GM23338 (cell line): ENCODE results near the gene TCP11L2. TPM values are rescaled to one million over a fixed set of nuclear protein-coding genes. Genes with fewer than 3 reads are reported as not detected.

Source experiments
- ATAC-seq: fragments of 200-7000 bp; cut with Tn5 transposase; 3 replicates; pipeline ENCODE4 v1.9.1; 2020
- DNase-seq: peaks from one replicate; pipeline ENCODE4 v3.0.0-alpha.2; 2015; ENCODE audit warnings: low spot score
- H2AFZ ChIP-seq: fragments of 200-600 bp; sonication (generic); 2 replicates; pipeline ENCODE4 v1.8.0; 2016; ENCODE audit warnings: antibody characterized with exemption, mild to moderate bottlenecking, moderate library complexity
- H3F3A ChIP-seq: fragments of 200-600 bp; sonication (generic); replicated peaks from 2 replicates; pipeline ENCODE4 v1.8.0; 2017; ENCODE audit warnings: antibody characterized with exemption, mixed run types, low read depth
- H3K27ac ChIP-seq: fragments of 200-600 bp; sonication (generic); 2 replicates; pipeline ENCODE4 v1.6.1; 2016; ENCODE audit warnings: low read depth
- H3K27me3 ChIP-seq: fragments of 200-600 bp; sonication (generic); 2 replicates; pipeline ENCODE4 v1.8.0; 2016; ENCODE audit warnings: mild to moderate bottlenecking, mixed run types, moderate library complexity; ENCODE audit not compliant: insufficient read depth
- H3K36me3 ChIP-seq: fragments of 200-600 bp; sonication (generic); 2 replicates; pipeline ENCODE4 v1.8.0; 2016; ENCODE audit warnings: mild to moderate bottlenecking; ENCODE audit not compliant: insufficient read depth
- H3K4me1 ChIP-seq: fragments of 200-600 bp; sonication (generic); 2 replicates; pipeline ENCODE4 v1.8.0; 2016; ENCODE audit warnings: mild to moderate bottlenecking, moderate library complexity; ENCODE audit not compliant: insufficient read depth
- H3K4me2 ChIP-seq: fragments of 200-600 bp; sonication (generic); 2 replicates; pipeline ENCODE4 v1.7.1; 2017; ENCODE audit warnings: mixed run types
- H3K4me3 ChIP-seq: fragments of 200-600 bp; sonication (generic); 2 replicates; pipeline ENCODE4 v1.6.1; 2016; ENCODE audit warnings: mixed run types
- H3K79me2 ChIP-seq: fragments of 200-600 bp; sonication (generic); replicated peaks from 2 replicates; pipeline ENCODE4 v1.8.0; 2017; ENCODE audit warnings: mild to moderate bottlenecking; ENCODE audit not compliant: insufficient read depth
- H3K9me2 ChIP-seq: fragments of 200-600 bp; sonication (generic); 2 replicates; pipeline ENCODE4 v1.8.0; 2017; ENCODE audit not compliant: insufficient read depth
- H4K20me1 ChIP-seq: fragments of 200-600 bp; sonication (generic); replicated peaks from 2 replicates; pipeline ENCODE4 v1.8.0; 2017; ENCODE audit warnings: mild to moderate bottlenecking; ENCODE audit not compliant: insufficient read depth
- H3K27ac Mint-ChIP-seq: 2 replicates; pipeline ENCODE4 v1.8.0; 2020; ENCODE audit warnings: inconsistent platforms, mild to moderate bottlenecking, moderate library complexity, mixed read lengths
- H3K27me3 Mint-ChIP-seq: 3 replicates; pipeline ENCODE4 v1.8.0; 2022; ENCODE audit warnings: low read depth, mild to moderate bottlenecking, moderate library complexity, mixed read lengths, inconsistent platforms; ENCODE audit not compliant: insufficient read depth, poor library complexity
- H3K36me3 Mint-ChIP-seq: 3 replicates; pipeline ENCODE4 v1.8.0; 2021; ENCODE audit warnings: low read depth, mild to moderate bottlenecking, inconsistent platforms, moderate library complexity, mixed read lengths
- H3K4me1 Mint-ChIP-seq: 3 replicates; pipeline ENCODE4 v1.8.0; 2020; ENCODE audit warnings: mild to moderate bottlenecking, inconsistent platforms, mixed read lengths
- H3K4me3 Mint-ChIP-seq: 3 replicates; pipeline ENCODE4 v1.8.0; 2021; ENCODE audit warnings: moderate library complexity, mild to moderate bottlenecking, inconsistent platforms, mixed read lengths
- H3K9me3 Mint-ChIP-seq: 3 replicates; pipeline ENCODE4 v1.8.0; 2020; ENCODE audit warnings: moderate library complexity, mild to moderate bottlenecking, inconsistent platforms, mixed read lengths
- CREB1 ChIP-seq: fragments of 250-450 bp; sonication (Bioruptor Pico); IDR thresholded peaks from 2 replicates; pipeline ENCODE4 v1.5.0; 2020; ENCODE audit warnings: low read depth, mild to moderate bottlenecking, moderate library complexity
- CTCF ChIP-seq, 2 experiments: fragments of 200-600 bp in 1 of 2; sonication (generic) in 1 of 2; conservative IDR thresholded peaks; 2 replicates each; pipeline versions ENCODE4 v1.5.1 to v1.6.1; 2016 to 2017; ENCODE audit warnings: antibody characterized with exemption in 2 of 2, low read depth in 2 of 2, mild to moderate bottlenecking in 2 of 2, moderate library complexity in 1 of 2
- ETS1 ChIP-seq: IDR thresholded peaks from 2 replicates; pipeline ENCODE4 v1.6.1; 2016; ENCODE audit warnings: antibody characterized with exemption
- EZH2 ChIP-seq: fragments of 200-600 bp; sonication (generic); IDR thresholded peaks from one replicate; pipeline ENCODE4 v1.8.0; 2017; ENCODE audit warnings: antibody characterized with exemption, mild to moderate bottlenecking, low read depth; ENCODE audit not compliant: unreplicated experiment
- EZH2phosphoT487 ChIP-seq: fragments of 200-600 bp; sonication (generic); IDR thresholded peaks from one replicate; pipeline ENCODE4 v1.8.1; 2018; ENCODE audit warnings: antibody characterized with exemption; ENCODE audit not compliant: unreplicated experiment
- JUNB ChIP-seq: IDR thresholded peaks from one replicate; pipeline ENCODE4 v1.6.1; 2016; ENCODE audit warnings: antibody characterized with exemption; ENCODE audit not compliant: unreplicated experiment
- REST ChIP-seq: IDR thresholded peaks from one replicate; pipeline ENCODE4 v1.6.1; 2018; ENCODE audit warnings: antibody characterized with exemption; ENCODE audit not compliant: unreplicated experiment
- ZNF114 ChIP-seq: fragments of 250-450 bp; sonication (Bioruptor Pico); IDR thresholded peaks from 2 replicates; pipeline ENCODE4 v1.5.0; 2020; ENCODE audit warnings: mild to moderate bottlenecking, moderate library complexity
- ZNF331 ChIP-seq: fragments of 250-450 bp; sonication (Bioruptor Pico); IDR thresholded peaks from 2 replicates; pipeline ENCODE4 v1.5.0; 2020; ENCODE audit warnings: low read depth, mild to moderate bottlenecking, moderate library complexity
- ZNF462 ChIP-seq: fragments of 250-450 bp; sonication (Bioruptor Pico); IDR thresholded peaks from 2 replicates; pipeline ENCODE4 v1.5.0; 2020; ENCODE audit warnings: mild to moderate bottlenecking, moderate library complexity
- polyA plus RNA-seq: library from polyadenylated mRNA; unstranded; fragments of >200 nt; fragmentation: Nextera tagmentation; extraction: Ambion mirVana; gene quantifications from 2 replicates; pipeline ENCODE4 v1.2.1, GENCODE V29; 2016
- total RNA-seq: library from RNA; depleted of rRNA; stranded (reverse); fragments of >200 nt; shearing (Covaris generic); gene quantifications from 2 replicates; pipeline ENCODE4 v1.2.3, GENCODE V29; 2014

Gene TCP11L2
- total and polyA plus RNA-seq, 2 experiments from 2014 or later = 1.4 to 4.4 TPM

DNA sequence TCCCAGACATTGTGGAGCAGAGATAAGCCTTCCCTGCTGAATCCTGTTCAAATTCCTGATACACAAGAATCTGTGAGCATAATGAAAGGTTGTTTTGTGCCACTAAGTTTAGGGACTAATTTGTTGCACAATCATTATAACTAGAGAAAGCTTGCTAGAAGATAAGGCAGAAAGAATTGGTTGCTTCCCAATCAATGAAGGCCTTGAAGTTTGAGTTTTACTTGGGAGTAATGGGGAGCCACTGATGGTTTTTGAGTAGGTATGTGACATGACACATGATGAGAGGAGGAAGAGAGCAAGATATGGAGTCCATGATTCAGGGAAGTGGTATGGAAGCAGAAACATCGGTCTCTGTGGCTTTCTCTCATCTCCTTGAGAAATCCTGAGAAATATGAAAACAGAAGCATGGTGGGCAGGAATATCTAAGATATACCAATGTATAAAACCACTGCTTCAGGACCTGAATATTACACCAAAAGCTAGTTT, 13.3 kb upstream of the TCP11L2 start (continued):
- no peak for TF ChIP-seq REST
- no peak for TF ChIP-seq EZH2
- no peak for TF ChIP-seq ZNF114 (CRISPR knock-in tag)
- no peak for TF ChIP-seq EZH2phosphoT487
- TF ChIP-seq CTCF (conservative IDR thresholded peaks at IDR 0.05; ENCODE audit: low read depth in 2 of 2) = no peak

DNA sequence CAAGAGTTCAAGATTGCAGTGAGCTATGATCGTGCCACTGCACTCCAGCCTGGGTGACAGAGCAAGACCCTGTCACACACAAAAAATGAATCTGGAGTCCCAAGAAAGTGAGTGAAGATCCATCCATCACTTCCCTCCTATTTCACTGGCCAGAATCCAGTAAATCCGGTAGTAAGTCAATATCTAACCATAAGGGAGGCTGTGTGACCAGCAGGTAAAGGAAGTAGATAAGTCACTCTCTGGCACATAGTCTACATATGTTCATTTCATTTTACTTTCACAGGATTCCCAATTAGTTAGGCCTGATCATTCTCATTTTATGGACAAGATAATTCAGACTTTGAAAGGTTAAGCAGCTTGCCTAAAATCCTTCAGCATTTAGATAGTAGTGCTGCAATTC, 11.9 kb upstream of the TCP11L2 start:
- Mint-ChIP-seq H3K9me3 (no peaks in the 10 kb centered on the region), H3K36me3 (no peaks in the 10 kb centered on the region), H3K4me3 (no peak overlapping the region), H3K27me3 (no peaks in the 10 kb centered on the region), H3K4me1 (no peaks in the 10 kb centered on the region), H3K27ac (no peak overlapping the region)
- Histone ChIP-seq H3K27ac (no peak overlapping the region), H3F3A (no peaks in the 10 kb centered on the region), H3K27me3 (no peaks in the 10 kb centered on the region), H2AFZ (no peak overlapping the region), H3K36me3 (no peaks in the 10 kb centered on the region), H4K20me1 (no peaks in the 10 kb centered on the region), H3K4me3 (no peak overlapping the region), H3K9me2 (no peaks in the 10 kb centered on the region), H3K4me2 (no peak overlapping the region), H3K79me2 (no peaks in the 10 kb centered on the region), H3K4me1 (no peaks in the 10 kb centered on the region)
- ATAC-seq (no peak), DNase-seq (no peak)
- TF ChIP-seq ETS1 (no peak), ZNF331 (CRISPR knock-in tag) (no peak), CREB1 (CRISPR knock-in tag) (no peak), JUNB (no peak), EZH2 (no peak), CTCF (conservative IDR thresholded peaks at IDR 0.05; ENCODE audit: low read depth in 2 of 2) (no peak), ZNF462 (CRISPR knock-in tag) (no peak)
